ENCODE results near the gene TRMT10B. TPM values are rescaled to one million over a fixed set of nuclear protein-coding genes. Genes with fewer than 3 reads are reported as not detected.
"Not testable (repeated sequence)": the region's sequence is repeated elsewhere in the genome, so short reads cannot be mapped to it uniquely, and the experiment has no call there.

The TRMT10B gene
- total and polyA plus RNA-seq, 2 experiments from 2014 or later: 4.1 to 8.8 TPM

- Histone ChIP-seq H3K9me3 (ENCODE audit: low read depth) (no peaks in the 10 kb centered on the region), H3K36me3 (no peaks in the 10 kb centered on the region), H3K4me3 (peak overlapping the region; percentile 84), H3K27ac (peak overlapping the region; percentile 92), H3K4me1 (ENCODE audit: low read depth) (peaks cover 12% of the 10 kb centered on the region), H3K27me3 (peaks cover 3% of the 10 kb centered on the region)
- peak; percentile 35 to 52 for DNase-seq (ENCODE audit: low read depth in 1 of 2, low spot score in 1 of 2)
- TF ChIP-seq CTCF (IDR thresholded peaks at IDR 0.05; ENCODE audit: low read depth, low read length): no peak
These were observed 47.8 kb downstream of the TRMT10B start for GRCh38 chr9:37801287-37801850.

- Histone ChIP-seq H3K4me3 (peak overlapping the region; percentile 84), H3K9me3 (ENCODE audit: low read depth) (no peaks in the 10 kb centered on the region), H3K27ac (no peak overlapping the region), H3K36me3 (no peaks in the 10 kb centered on the region), H3K4me1 (ENCODE audit: low read depth) (peaks cover 12% of the 10 kb centered on the region), H3K27me3 (no peaks in the 10 kb centered on the region)
- no peak for TF ChIP-seq CTCF (IDR thresholded peaks at IDR 0.05; ENCODE audit: low read depth, low read length)
- DNase-seq (ENCODE audit: low read depth in 1 of 2, low spot score in 1 of 2): no peak
These were observed 48.5 kb downstream of the TRMT10B start for GRCh38 chr9:37801959-37802711.

GRCh38 chr9:37806271-37806670 lies 52.7 kb downstream of the TRMT10B start:
- H3K27ac ChIP-seq: no peak overlapping the region

GRCh38 chr9:37809676-37810075 lies 56.1 kb downstream of the TRMT10B start:
- not testable (repeated sequence) for H3K4me1 ChIP-seq (ENCODE audit: low read depth); DNase-seq (ENCODE audit: low read depth in 1 of 2, low spot score in 1 of 2); H3K36me3 ChIP-seq

More at GRCh38 chr9:37806271-37806670, 52.7 kb downstream of the TRMT10B start:
- no peaks in the 10 kb centered on the region for H3K9me3 ChIP-seq (ENCODE audit: low read depth)
- no peak overlapping the region for H3K4me3 ChIP-seq
- no peak for TF ChIP-seq CTCF (IDR thresholded peaks at IDR 0.05; ENCODE audit: low read depth, low read length)
- peaks cover 12% of the 10 kb centered on the region for H3K4me1 ChIP-seq (ENCODE audit: low read depth)
- no peak for DNase-seq (ENCODE audit: low read depth in 1 of 2, low spot score in 1 of 2)
- no peaks in the 10 kb centered on the region for H3K36me3 ChIP-seq
- H3K27me3 ChIP-seq: no peaks in the 10 kb centered on the region

GRCh38 chr9:37811906-37812476 lies 58.4 kb downstream of the TRMT10B start:
- TF ChIP-seq CTCF (IDR thresholded peaks at IDR 0.05; ENCODE audit: low read depth, low read length): no peak
- no peak overlapping the region for H3K4me3 ChIP-seq
- H3K27ac ChIP-seq: no peak overlapping the region
- H3K4me1 ChIP-seq (ENCODE audit: low read depth): no peaks in the 10 kb centered on the region
- H3K36me3 ChIP-seq: no peaks in the 10 kb centered on the region
- DNase-seq (ENCODE audit: low read depth in 1 of 2, low spot score in 1 of 2): no peak
- no peaks in the 10 kb centered on the region for H3K9me3 ChIP-seq (ENCODE audit: low read depth)
- no peaks in the 10 kb centered on the region for H3K27me3 ChIP-seq

More at GRCh38 chr9:37809676-37810075, 56.1 kb downstream of the TRMT10B start:
- not testable (repeated sequence) for H3K27ac ChIP-seq; H3K27me3 ChIP-seq; H3K9me3 ChIP-seq (ENCODE audit: low read depth); H3K4me3 ChIP-seq
